Progenitor cell of endocrine pancreas (in vitro differentiated cells): Measurements from ENCODE around the gene RHBDL1. TPM values are rescaled to one million over a fixed set of nuclear protein-coding genes. Genes with fewer than 3 reads are reported as not detected.

Source experiments
- DNase-seq: peaks from one replicate; pipeline ENCODE4 v3.0.0; 2021; ENCODE audit warnings: low spot score; ENCODE audit not compliant: unreplicated experiment
- H3K27ac Mint-ChIP-seq: 2 replicates; pipeline ENCODE4 v1.8.0; 2021; ENCODE audit warnings: mild to moderate bottlenecking, moderate library complexity, mixed read lengths
- H3K27me3 Mint-ChIP-seq: 2 replicates; pipeline ENCODE4 v1.8.0; 2021; ENCODE audit warnings: mixed read lengths
- H3K36me3 Mint-ChIP-seq: 2 replicates; pipeline ENCODE4 v1.8.0; 2022; ENCODE audit warnings: mixed read lengths; ENCODE audit not compliant: insufficient read depth
- H3K4me1 Mint-ChIP-seq: 2 replicates; pipeline ENCODE4 v1.8.0; 2021; ENCODE audit warnings: low read depth, mixed read lengths
- H3K4me3 Mint-ChIP-seq: 2 replicates; pipeline ENCODE4 v1.8.0; 2021; ENCODE audit warnings: low read depth, mild to moderate bottlenecking, moderate library complexity, mixed read lengths
- H3K9me3 Mint-ChIP-seq: 2 replicates; pipeline ENCODE4 v1.8.0; 2021; ENCODE audit warnings: low read depth, mixed read lengths
- total RNA-seq: library from RNA; stranded (reverse); gene quantifications from 2 replicates; pipeline ENCODE4 v1.2.1, GENCODE V29; 2021
- TF ChIP-seq, protein P1 (sequence below): fragments of 200-600 bp; sonication (generic); IDR thresholded peaks from one replicate; pipeline ENCODE4 v1.5.0; 2021; ENCODE audit warnings: antibody characterized with exemption, mild to moderate bottlenecking; ENCODE audit not compliant: unreplicated experiment

RHBDL1 gene
- total RNA-seq, 1 donor from 2014 or later, result 5.2 TPM

DNA sequence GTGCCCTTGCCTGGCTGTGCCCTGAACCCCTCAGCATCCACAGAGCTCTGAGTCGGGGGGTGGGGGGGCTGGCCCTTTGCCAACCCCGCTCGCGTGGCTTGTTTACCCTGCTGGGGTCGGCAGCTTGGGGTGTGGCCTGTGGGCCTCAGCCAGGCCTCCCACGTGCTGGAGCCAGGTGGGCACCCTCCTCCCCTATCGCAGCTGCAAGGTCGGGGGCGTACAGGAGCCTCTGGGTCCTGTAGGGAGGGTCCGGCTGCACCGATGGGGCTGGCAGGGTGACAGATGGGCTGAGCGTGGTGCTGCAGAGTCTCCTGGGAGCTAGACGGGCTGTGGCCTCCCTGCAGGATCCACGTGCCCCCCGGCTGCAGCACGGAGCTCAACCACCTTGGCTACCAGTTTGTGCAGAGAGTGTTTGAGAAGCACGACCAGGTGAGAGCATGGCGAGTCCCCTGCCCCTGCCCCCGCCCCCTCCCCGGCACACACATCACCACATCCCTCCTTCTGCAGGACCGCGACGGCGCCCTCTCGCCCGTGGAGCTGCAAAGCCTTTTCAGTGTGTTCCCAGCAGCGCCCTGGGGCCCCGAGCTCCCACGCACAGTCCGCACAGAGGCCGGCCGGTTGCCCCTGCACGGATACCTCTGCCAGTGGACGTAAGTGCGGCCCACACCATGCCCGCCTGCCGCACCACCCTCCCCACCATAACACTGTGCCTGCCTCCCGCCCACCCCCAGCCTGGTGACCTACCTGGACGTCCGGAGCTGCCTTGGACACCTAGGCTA lies 3.9 kb upstream of the RHBDL1 start:
- H3K4me1 Mint-ChIP-seq, result peaks cover 2% of the 10 kb centered on the region
- H3K27me3 Mint-ChIP-seq, result peaks cover 4% of the 10 kb centered on the region
- H3K9me3 Mint-ChIP-seq, result no peaks in the 10 kb centered on the region
- H3K36me3 Mint-ChIP-seq, result no peaks in the 10 kb centered on the region
- no peak overlapping the region for H3K4me3 Mint-ChIP-seq
- no peak overlapping the region for H3K27ac Mint-ChIP-seq
- TF ChIP-seq, protein P1, sequence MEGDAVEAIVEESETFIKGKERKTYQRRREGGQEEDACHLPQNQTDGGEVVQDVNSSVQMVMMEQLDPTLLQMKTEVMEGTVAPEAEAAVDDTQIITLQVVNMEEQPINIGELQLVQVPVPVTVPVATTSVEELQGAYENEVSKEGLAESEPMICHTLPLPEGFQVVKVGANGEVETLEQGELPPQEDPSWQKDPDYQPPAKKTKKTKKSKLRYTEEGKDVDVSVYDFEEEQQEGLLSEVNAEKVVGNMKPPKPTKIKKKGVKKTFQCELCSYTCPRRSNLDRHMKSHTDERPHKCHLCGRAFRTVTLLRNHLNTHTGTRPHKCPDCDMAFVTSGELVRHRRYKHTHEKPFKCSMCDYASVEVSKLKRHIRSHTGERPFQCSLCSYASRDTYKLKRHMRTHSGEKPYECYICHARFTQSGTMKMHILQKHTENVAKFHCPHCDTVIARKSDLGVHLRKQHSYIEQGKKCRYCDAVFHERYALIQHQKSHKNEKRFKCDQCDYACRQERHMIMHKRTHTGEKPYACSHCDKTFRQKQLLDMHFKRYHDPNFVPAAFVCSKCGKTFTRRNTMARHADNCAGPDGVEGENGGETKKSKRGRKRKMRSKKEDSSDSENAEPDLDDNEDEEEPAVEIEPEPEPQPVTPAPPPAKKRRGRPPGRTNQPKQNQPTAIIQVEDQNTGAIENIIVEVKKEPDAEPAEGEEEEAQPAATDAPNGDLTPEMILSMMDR, result no peak
- no peak for DNase-seq

DNA sequence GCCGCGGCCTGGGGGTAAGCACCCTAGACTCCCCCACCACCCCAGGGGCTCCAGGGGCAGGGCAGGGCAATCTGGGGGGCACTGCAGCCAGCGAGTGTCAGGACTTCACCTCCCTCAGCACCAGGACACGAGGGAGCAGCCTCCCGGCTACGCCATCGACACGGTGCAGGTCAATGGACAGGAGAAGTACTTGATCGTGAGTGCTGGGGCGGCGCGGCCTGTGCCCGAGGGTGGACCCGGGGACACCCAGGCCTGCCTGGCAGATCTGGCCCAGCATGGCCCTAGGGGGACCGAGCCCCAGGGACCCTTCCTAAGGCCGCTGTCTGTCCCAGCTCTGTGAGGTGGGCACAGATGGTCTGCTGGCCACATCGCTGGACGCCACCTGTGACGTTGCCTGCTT lies 3.1 kb upstream of the RHBDL1 start:
- Mint-ChIP-seq H3K9me3 (no peaks in the 10 kb centered on the region), H3K4me1 (peaks cover 2% of the 10 kb centered on the region), H3K27me3 (peaks cover 4% of the 10 kb centered on the region), H3K4me3 (no peak overlapping the region), H3K27ac (no peak overlapping the region), H3K36me3 (no peaks in the 10 kb centered on the region)
- TF ChIP-seq, protein P1, result no peak
- no peak for DNase-seq

DNA sequence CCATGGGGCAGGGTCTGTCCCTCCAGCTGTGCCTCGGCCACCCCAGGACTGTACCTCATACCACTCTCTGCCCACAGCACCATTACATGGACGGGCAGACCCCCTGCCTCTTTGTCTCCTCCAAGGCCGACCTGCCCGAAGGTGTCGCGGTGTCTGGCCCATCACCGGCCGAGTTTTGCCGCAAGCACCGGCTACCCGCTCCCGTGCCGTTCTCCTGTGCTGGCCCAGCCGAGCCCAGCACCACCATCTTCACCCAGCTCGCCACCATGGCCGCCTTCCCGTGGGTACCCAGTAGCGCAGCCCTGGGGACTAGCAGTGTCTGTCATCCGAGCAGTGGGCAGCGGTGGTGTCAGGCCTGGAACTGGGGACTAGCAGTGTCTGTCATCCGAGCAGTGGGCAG lies 2.6 kb upstream of the RHBDL1 start:
- Mint-ChIP-seq H3K9me3 (no peaks in the 10 kb centered on the region), H3K27ac (no peak overlapping the region), H3K4me1 (peaks cover 2% of the 10 kb centered on the region), H3K27me3 (peaks cover 4% of the 10 kb centered on the region), H3K36me3 (no peaks in the 10 kb centered on the region), H3K4me3 (no peak overlapping the region)
- no peak for DNase-seq
- TF ChIP-seq, protein P1, result no peak

DNA sequence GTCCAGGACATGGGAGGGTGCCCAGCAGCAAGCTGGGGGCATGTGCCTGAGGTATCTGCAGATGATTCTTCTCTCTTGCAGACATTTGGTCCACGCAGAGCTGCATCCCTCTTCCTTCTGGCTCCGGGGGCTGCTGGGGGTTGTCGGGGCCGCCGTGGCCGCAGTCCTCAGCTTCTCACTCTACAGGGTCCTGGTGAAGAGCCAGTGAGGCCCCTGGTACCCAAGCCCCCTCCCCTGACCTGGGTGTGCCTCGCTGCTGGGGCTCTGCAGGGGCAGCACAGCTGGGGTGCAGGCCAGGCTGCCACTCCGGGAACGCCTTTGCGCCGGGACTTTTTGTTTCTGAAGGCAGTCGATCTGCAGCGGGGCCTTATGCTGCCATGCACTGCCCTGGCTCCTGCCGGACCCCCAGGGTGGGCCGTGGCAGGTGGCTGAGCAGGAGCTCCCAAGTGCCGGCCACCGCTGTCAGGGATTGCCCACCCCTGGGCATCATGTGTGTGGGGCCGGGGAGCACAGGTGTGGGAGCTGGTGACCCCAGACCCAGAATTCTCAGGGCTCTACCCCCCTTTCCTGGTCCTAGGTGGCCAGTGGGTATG lies 2.0 kb upstream of the RHBDL1 start:
- Mint-ChIP-seq H3K9me3 (no peaks in the 10 kb centered on the region), H3K36me3 (no peaks in the 10 kb centered on the region), H3K4me1 (peaks cover 2% of the 10 kb centered on the region), H3K4me3 (no peak overlapping the region), H3K27me3 (peaks cover 4% of the 10 kb centered on the region), H3K27ac (no peak overlapping the region)
- TF ChIP-seq, protein P1, result no peak
- no peak for DNase-seq

DNA sequence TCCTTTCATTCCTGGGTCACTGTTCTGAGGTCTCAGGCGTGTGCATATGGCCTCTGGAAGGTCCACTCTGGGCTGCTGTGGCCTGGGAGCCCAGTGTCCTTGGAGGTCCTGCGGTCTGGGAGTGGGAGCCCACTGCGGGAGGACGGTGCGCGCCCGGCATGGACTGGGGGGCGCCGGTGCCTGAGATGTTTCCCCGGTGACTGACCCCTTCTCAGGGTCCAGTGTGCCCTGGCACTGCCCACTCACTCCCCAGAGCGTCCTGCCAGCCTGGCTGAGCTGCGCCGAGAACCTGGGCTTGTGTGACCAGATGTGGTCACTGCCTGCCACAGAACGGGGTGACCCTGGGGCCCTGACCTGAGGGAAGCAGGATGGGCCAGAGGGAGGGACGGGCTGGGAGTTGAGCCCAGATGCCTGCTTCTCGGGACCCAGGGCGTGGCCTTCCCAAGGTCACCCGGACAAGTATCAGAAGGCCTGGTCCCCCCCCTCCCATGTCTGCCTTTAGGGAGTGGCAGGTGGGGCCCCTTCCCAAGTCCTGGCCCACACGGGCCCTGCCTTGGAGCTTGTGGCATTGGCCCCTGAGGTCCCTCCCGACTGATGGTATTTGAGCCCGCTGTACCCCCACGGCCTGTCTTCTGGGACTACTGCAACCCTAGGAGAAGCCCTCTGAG lies 1.1 kb upstream of the RHBDL1 start:
- no peaks in the 10 kb centered on the region for H3K36me3 Mint-ChIP-seq
- H3K9me3 Mint-ChIP-seq, result no peaks in the 10 kb centered on the region
- no peak for DNase-seq
- no peak overlapping the region for H3K4me3 Mint-ChIP-seq
- peaks cover 4% of the 10 kb centered on the region for H3K27me3 Mint-ChIP-seq
- no peaks in the 10 kb centered on the region for H3K4me1 Mint-ChIP-seq
- TF ChIP-seq, protein P1, result no peak
- no peak overlapping the region for H3K27ac Mint-ChIP-seq
